HG03457 (cell line): ENCODE measurements around the gene DDX47.
"Not testable (repeated sequence)": the region's sequence is repeated elsewhere in the genome, so short reads cannot be mapped to it uniquely, and the experiment has no call there.

Source experiments
- ATAC-seq: cut with Tn5 transposase; IDR thresholded peaks from one replicate; pipeline ENCODE4 v1.9.1; 2021; ENCODE audit warnings: moderate number of reproducible peaks; ENCODE audit not compliant: unreplicated experiment

Gene DDX47

GRCh38 chr12:12796928-12797793 is 16.0 kb upstream of the DDX47 start:
- ATAC-seq = no peak

- ATAC-seq = no peak
These were observed 15.4 kb upstream of the DDX47 start for GRCh38 chr12:12797794-12798152.

GRCh38 chr12:12798480-12798879 is 14.7 kb upstream of the DDX47 start:
- no peak for ATAC-seq

GRCh38 chr12:12799163-12799920 is 13.8 kb upstream of the DDX47 start:
- no peak for ATAC-seq

- ATAC-seq = no peak
These were observed 12.6 kb upstream of the DDX47 start for GRCh38 chr12:12800406-12801180.

GRCh38 chr12:12801656-12802055 is 11.5 kb upstream of the DDX47 start:
- not testable (repeated sequence) for ATAC-seq

- ATAC-seq = peak; percentile 59
These were observed 10.0 kb upstream of the DDX47 start for GRCh38 chr12:12803186-12803585.

GRCh38 chr12:12804011-12804410 is 9.1 kb upstream of the DDX47 start:
- no peak for ATAC-seq

GRCh38 chr12:12804432-12804886 is 8.7 kb upstream of the DDX47 start:
- no peak for ATAC-seq

GRCh38 chr12:12806784-12807516 is 6.2 kb upstream of the DDX47 start:
- ATAC-seq = no peak

- not testable (repeated sequence) for ATAC-seq
These were observed 5.6 kb upstream of the DDX47 start for GRCh38 chr12:12807517-12807903.

- peak; percentile 74 for ATAC-seq
These were observed 5.0 kb upstream of the DDX47 start for GRCh38 chr12:12807970-12808702.

GRCh38 chr12:12810553-12811021 is 2.6 kb upstream of the DDX47 start:
- no peak for ATAC-seq

- no peak for ATAC-seq
These were observed 1.8 kb upstream of the DDX47 start for GRCh38 chr12:12811343-12811742.

GRCh38 chr12:12812174-12812573 is 972 bp upstream of the DDX47 start:
- no peak for ATAC-seq

- no peak for ATAC-seq
These were observed 477 bp upstream of the DDX47 start for GRCh38 chr12:12812618-12813119.

GRCh38 chr12:12817616-12818015 is 4.5 kb downstream of the DDX47 start:
- ATAC-seq = no peak

- ATAC-seq = no peak
These were observed 5.6 kb downstream of the DDX47 start for GRCh38 chr12:12818701-12819100.

GRCh38 chr12:12819221-12819620 is 6.1 kb downstream of the DDX47 start:
- no peak for ATAC-seq
